Endothelial cell (in vitro differentiated cells): ENCODE results near the gene PPARA. TPM values are rescaled to one million over a fixed set of nuclear protein-coding genes. Genes with fewer than 3 reads are reported as not detected.

Experiments
- DNase-seq: peaks from one replicate; pipeline ENCODE4 v3.0.0; 2021; ENCODE audit warnings: low spot score
- H3K27ac Mint-ChIP-seq: one replicate; pipeline ENCODE4 v1.8.0; 2021; ENCODE audit warnings: mixed read lengths, inconsistent platforms; ENCODE audit not compliant: unreplicated experiment
- H3K27me3 Mint-ChIP-seq: one replicate; pipeline ENCODE4 v1.8.0; 2021; ENCODE audit warnings: mild to moderate bottlenecking, moderate library complexity, mixed read lengths, inconsistent platforms; ENCODE audit not compliant: unreplicated experiment
- H3K36me3 Mint-ChIP-seq: one replicate; pipeline ENCODE4 v1.8.0; 2021; ENCODE audit warnings: mild to moderate bottlenecking, low read depth, mixed read lengths, inconsistent platforms; ENCODE audit not compliant: unreplicated experiment
- H3K4me1 Mint-ChIP-seq: one replicate; pipeline ENCODE4 v1.8.0; 2021; ENCODE audit warnings: mild to moderate bottlenecking, mixed read lengths, inconsistent platforms; ENCODE audit not compliant: unreplicated experiment
- H3K4me3 Mint-ChIP-seq: one replicate; pipeline ENCODE4 v1.8.0; 2021; ENCODE audit warnings: mild to moderate bottlenecking, mixed read lengths, inconsistent platforms; ENCODE audit not compliant: unreplicated experiment
- H3K9me3 Mint-ChIP-seq: one replicate; pipeline ENCODE4 v1.8.0; 2021; ENCODE audit warnings: mixed read lengths, inconsistent platforms; ENCODE audit not compliant: unreplicated experiment
- total RNA-seq: library from RNA; stranded (reverse); fragmentation: NEBNext Ultra II Directional; extraction: Animal tissue kit (Norgen Biotek cat#: 25700); gene quantifications from one replicate; pipeline ENCODE4 v1.2.1, GENCODE V29; 2021; ENCODE audit not compliant: unreplicated experiment
- TF ChIP-seq, protein P1 (sequence below): fragments of 200-600 bp; sonication (generic); IDR thresholded peaks from one replicate; pipeline ENCODE4 v1.5.0; 2021; ENCODE audit warnings: antibody characterized with exemption; ENCODE audit not compliant: unreplicated experiment

Gene PPARA
- total RNA-seq, 1 donor from 2014 or later: 12.6 TPM

DNA sequence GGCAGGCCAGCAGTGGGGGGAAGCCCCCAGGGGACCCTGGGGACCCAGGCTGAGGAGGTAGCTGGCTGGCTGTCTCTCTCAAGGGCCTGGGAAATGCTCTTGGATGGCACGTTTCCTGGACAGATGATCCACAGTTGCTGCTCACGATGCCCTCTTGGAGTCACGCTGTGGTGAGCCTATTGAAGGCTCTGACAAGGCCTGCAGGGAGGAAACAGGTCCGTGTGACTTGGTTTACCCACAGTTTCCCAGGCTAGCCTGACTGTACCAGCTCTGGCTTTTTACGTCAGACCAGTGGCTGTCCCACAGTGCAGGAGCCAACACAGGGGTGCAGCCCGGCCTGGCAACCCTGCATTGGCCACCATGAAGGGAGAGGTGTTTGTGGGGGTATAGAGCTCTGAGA lies 29.2 kb upstream of the PPARA start:
- Mint-ChIP-seq H3K9me3 (no peaks in the 10 kb centered on the region), H3K27ac (no peak overlapping the region), H3K27me3 (peaks cover 7% of the 10 kb centered on the region), H3K4me3 (no peak overlapping the region), H3K36me3 (no peaks in the 10 kb centered on the region), H3K4me1 (peaks cover 3% of the 10 kb centered on the region)
- TF ChIP-seq, protein P1, sequence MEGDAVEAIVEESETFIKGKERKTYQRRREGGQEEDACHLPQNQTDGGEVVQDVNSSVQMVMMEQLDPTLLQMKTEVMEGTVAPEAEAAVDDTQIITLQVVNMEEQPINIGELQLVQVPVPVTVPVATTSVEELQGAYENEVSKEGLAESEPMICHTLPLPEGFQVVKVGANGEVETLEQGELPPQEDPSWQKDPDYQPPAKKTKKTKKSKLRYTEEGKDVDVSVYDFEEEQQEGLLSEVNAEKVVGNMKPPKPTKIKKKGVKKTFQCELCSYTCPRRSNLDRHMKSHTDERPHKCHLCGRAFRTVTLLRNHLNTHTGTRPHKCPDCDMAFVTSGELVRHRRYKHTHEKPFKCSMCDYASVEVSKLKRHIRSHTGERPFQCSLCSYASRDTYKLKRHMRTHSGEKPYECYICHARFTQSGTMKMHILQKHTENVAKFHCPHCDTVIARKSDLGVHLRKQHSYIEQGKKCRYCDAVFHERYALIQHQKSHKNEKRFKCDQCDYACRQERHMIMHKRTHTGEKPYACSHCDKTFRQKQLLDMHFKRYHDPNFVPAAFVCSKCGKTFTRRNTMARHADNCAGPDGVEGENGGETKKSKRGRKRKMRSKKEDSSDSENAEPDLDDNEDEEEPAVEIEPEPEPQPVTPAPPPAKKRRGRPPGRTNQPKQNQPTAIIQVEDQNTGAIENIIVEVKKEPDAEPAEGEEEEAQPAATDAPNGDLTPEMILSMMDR: no peak
- no peak for DNase-seq

DNA sequence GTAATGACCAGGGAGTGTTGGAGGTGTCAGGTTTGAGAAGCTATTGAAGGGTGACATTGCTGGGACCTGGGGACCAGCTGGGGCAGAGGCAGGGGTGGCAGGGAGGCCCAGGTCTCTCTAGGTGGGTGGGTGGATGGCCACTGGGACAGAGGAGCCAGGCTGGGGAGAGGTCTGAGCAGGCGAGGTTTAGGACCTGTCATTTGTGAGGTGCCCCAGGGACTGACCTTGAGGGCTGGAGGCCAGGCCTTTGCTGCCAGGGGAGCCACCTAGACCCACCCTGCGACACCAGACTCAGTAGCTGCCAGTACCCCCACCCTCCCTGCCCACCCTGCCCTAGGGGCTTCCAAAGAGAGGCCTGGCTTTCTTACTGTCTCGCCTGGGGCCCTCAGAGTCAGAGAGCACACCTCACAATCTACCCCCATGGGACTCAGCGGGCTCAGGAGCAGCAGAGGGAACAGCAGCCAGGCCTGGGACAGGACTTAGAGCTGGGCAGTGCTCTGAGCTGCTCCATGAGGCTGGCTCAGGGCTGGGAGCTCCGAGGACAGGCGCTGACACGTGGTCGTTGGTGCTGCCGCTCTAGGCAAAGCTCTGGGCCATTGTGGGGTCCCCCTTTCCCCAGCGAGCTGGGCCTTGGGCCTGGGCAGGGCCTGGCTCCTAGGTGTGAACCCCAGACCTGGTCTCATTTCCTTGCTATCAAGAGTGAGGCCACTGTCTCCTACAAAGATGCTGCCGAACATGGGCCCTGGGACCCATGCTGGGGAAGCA lies 28.6 kb upstream of the PPARA start:
- TF ChIP-seq, protein P1: no peak
- Mint-ChIP-seq H3K27me3 (peaks cover 8% of the 10 kb centered on the region), H3K4me3 (no peak overlapping the region), H3K9me3 (no peaks in the 10 kb centered on the region), H3K4me1 (peaks cover 3% of the 10 kb centered on the region), H3K36me3 (no peaks in the 10 kb centered on the region), H3K27ac (no peak overlapping the region)
- DNase-seq: no peak

GRCh38 chr22:46122511-46122971 lies 27.8 kb upstream of the PPARA start:
- TF ChIP-seq, protein P1: peak; percentile 96
- Mint-ChIP-seq H3K27me3 (peaks cover 10% of the 10 kb centered on the region), H3K27ac (no peak overlapping the region), H3K9me3 (no peaks in the 10 kb centered on the region), H3K4me3 (no peak overlapping the region), H3K36me3 (no peaks in the 10 kb centered on the region), H3K4me1 (peaks cover 3% of the 10 kb centered on the region)
- peak; percentile 84 for DNase-seq

- Mint-ChIP-seq H3K4me1 (peaks cover 3% of the 10 kb centered on the region), H3K36me3 (no peaks in the 10 kb centered on the region), H3K4me3 (no peak overlapping the region), H3K27ac (peak overlapping the region; percentile 48), H3K27me3 (peaks cover 10% of the 10 kb centered on the region), H3K9me3 (no peaks in the 10 kb centered on the region)
- TF ChIP-seq, protein P1: no peak
- no peak for DNase-seq
Measured at GRCh38 chr22:46122980-46123693, 27.2 kb upstream of the PPARA start.
